Prostate gland (tissue), 2 donors: ENCODE measurements around the gene FBXL16. TPM values are rescaled to one million over a fixed set of nuclear protein-coding genes. Genes with fewer than 3 reads are reported as not detected.

Experiments used
- DNase-seq: peaks from one replicate; pipeline ENCODE4 v3.0.0-alpha.2; 2019; ENCODE audit warnings: low spot score
- H3K27ac ChIP-seq, 2 donors: fragments of 200-600 bp; sonication (generic); 2 replicates each; pipeline ENCODE4 v1.5.1; 2017 to 2019
- H3K27me3 ChIP-seq: fragments of 200-600 bp; sonication (generic); replicated peaks from 2 replicates; pipeline ENCODE4 v1.5.1; 2019; ENCODE audit not compliant: insufficient read depth
- H3K36me3 ChIP-seq, 2 donors: fragments of 200-600 bp; sonication (generic); 1 replicate in 1 of 2; 2 replicates in 1 of 2; pipeline versions ENCODE4 v1.5.1 to v1.8.1; 2017 to 2019
- H3K4me1 ChIP-seq: fragments of 200-600 bp; sonication (generic); replicated peaks from 2 replicates; pipeline ENCODE4 v1.5.1; 2019
- H3K4me3 ChIP-seq, 2 donors: fragments of 200-600 bp; sonication (generic); 2 replicates each; pipeline ENCODE4 v1.5.1; 2017 to 2019
- H3K9me3 ChIP-seq: fragments of 200-600 bp; sonication (generic); 2 replicates; pipeline ENCODE4 v1.5.1; 2017
- CTCF ChIP-seq, 4 experiments: fragments of 200-600 bp in 2 of 4; fragments of 450-650 bp in 2 of 4; sonication (generic) in 2 of 4; IDR thresholded peaks; 1 replicate in 3 of 4; 2 replicates in 1 of 4; pipeline ENCODE4 v1.5.1; 2016 to 2019; ENCODE audit warnings: antibody characterized with exemption in 4 of 4, mild to moderate bottlenecking in 2 of 4, moderate library complexity in 2 of 4
- POLR2A ChIP-seq: fragments of 450-650 bp; IDR thresholded peaks from one replicate; pipeline ENCODE4 v1.6.1; 2016; ENCODE audit warnings: antibody characterized with exemption, mild to moderate bottlenecking
- POLR2AphosphoS5 ChIP-seq: sonication (generic); formaldehyde crosslinking; IDR thresholded peaks from one replicate; pipeline ENCODE4 v1.6.1; 2017; ENCODE audit warnings: antibody characterized with exemption
- WGBS: methylation state at CpG from one replicate; pipeline ENCODE4 v1.1.5; 2018; 5-methylcytosine and 5-hydroxymethylcytosine counted together
- intact Hi-C: fragments of 100-400 bp; cut with DNase I; formaldehyde crosslinking; loops from one replicate; pipeline ENCODE4 v1.14.2; 2022
- total RNA-seq, 2 donors: library from RNA; depleted of rRNA; stranded (reverse); fragments of >200 nt; gene quantifications; one replicate each; pipeline ENCODE4 v1.1.0, GENCODE V29; 2016

Gene FBXL16
- total RNA-seq, 2 donors from 2014 or later, result 6.1 to 9.1 TPM

- H3K9me3 ChIP-seq, result no peaks in the 10 kb centered on the region
- 58% methylated on average over 3 of the region's 3 CpGs for WGBS
- TF ChIP-seq CTCF (IDR thresholded peaks at IDR 0.05) (no peak), POLR2AphosphoS5 (no peak), POLR2A (no peak)
- DNase-seq, result no peak
- no peak overlapping the region for H3K4me3 ChIP-seq
- no peak overlapping the region for H3K27ac ChIP-seq
- intact Hi-C loops, result no loop called here
- no peaks in the 10 kb centered on the region for H3K36me3 ChIP-seq
- H3K4me1 ChIP-seq, result no peaks in the 10 kb centered on the region
- H3K27me3 ChIP-seq, result peaks cover 22% of the 10 kb centered on the region
Observed at GRCh38 chr16:708019-708418, 2.4 kb upstream of the FBXL16 start.

GRCh38 chr16:707062-707538 is 1.5 kb upstream of the FBXL16 start:
- no peaks in the 10 kb centered on the region for H3K9me3 ChIP-seq
- intact Hi-C loops, result no loop called here
- H3K4me1 ChIP-seq, result no peaks in the 10 kb centered on the region
- no peak overlapping the region for H3K27ac ChIP-seq
- H3K27me3 ChIP-seq, result peaks cover 22% of the 10 kb centered on the region
- H3K4me3 ChIP-seq, result no peak overlapping the region
- no peak for DNase-seq
- no peak for TF ChIP-seq POLR2AphosphoS5
- no peak for TF ChIP-seq POLR2A
- TF ChIP-seq CTCF (IDR thresholded peaks at IDR 0.05), result no peak
- whole genome bisulfite sequencing, result 26% methylated on average over 14 of the region's 14 CpGs
- H3K36me3 ChIP-seq, result no peaks in the 10 kb centered on the region

- H3K27me3 ChIP-seq, result peaks cover 27% of the 10 kb centered on the region
Observed at GRCh38 chr16:706189-707061, 824 bp upstream of the FBXL16 start.

DNA sequence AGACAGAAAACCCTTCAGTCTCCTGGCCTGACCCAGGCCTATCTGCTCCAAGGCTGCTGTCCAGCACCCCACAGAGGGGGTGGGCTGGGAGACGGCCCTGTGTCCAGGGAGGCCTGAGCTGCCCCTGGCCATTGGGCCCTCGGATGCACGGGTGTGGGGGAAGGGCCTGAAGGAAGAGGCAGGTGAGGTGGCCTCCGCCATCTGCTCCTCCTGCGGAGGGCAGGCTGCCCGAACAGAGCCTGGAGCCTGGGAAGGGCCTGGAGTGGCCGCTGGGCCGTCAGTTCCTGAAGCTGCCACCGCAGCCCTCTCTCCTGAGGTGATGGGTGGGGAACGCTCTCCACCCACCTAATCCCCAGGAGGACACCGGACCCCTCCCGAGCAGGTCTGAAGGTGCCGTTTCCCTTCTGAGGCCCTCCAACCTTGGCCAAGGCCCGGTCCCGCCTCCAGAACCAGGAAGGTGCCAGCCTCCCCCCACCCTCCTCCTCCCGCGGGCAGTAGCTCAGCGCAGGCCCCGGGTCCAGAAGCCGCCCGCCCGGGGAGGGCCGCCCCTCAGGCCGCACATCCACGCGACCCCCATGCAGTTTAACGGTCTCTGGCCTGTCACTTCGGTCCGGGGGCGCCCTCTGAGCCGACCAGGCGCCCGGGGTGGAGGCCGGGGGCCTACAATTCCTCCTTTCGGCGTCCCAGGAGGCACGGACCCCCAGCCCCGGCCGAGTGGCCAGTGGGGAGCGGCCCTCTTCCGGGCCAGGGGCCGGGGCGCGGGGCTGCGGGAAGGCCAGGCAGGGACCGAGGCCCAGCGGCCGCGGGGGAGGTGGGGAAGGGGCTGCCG is 835 bp downstream of the FBXL16 start:
- H3K36me3 ChIP-seq, result no peaks in the 10 kb centered on the region
- peaks cover 27% of the 10 kb centered on the region for H3K27me3 ChIP-seq
- no peaks in the 10 kb centered on the region for H3K4me1 ChIP-seq
- no peaks in the 10 kb centered on the region for H3K9me3 ChIP-seq
- peak overlapping the region; percentile 8 to 39 for H3K4me3 ChIP-seq
- TF ChIP-seq POLR2AphosphoS5 (no peak), CTCF (IDR thresholded peaks at IDR 0.05) (no peak), POLR2A (no peak)
- intact Hi-C loops, result no loop called here
- 13% methylated on average over 44 of the region's 50 CpGs for WGBS
- no peak for DNase-seq
- no peak overlapping the region for H3K27ac ChIP-seq

More at GRCh38 chr16:706189-707061, 824 bp upstream of the FBXL16 start:
- Histone ChIP-seq H3K9me3 (no peaks in the 10 kb centered on the region), H3K4me3 (no peak overlapping the region), H3K27ac (no peak overlapping the region), H3K4me1 (no peaks in the 10 kb centered on the region), H3K36me3 (no peaks in the 10 kb centered on the region)
- intact Hi-C loops, result no loop called here
- no peak for DNase-seq
- WGBS, result 3% methylated on average over 47 of the region's 49 CpGs
- TF ChIP-seq POLR2A, result no peak
- TF ChIP-seq POLR2AphosphoS5, result no peak
- no peak for TF ChIP-seq CTCF (IDR thresholded peaks at IDR 0.05)
